Stimulated activated CD8-positive, alpha-beta memory T cell treated with anti-CD3 and anti-CD28 coated beads, Interleukin-12 subunit alpha, Interleukin-12 subunit beta, amount 100 ng/mL, for 4 hours (primary cell): ENCODE results near the gene ETS2.

ENCODE experiments used
- DNase-seq: peaks from one replicate; pipeline ENCODE4 v3.0.0-alpha.2; 2020; ENCODE audit warnings: low read depth

The ETS2 gene

DNA sequence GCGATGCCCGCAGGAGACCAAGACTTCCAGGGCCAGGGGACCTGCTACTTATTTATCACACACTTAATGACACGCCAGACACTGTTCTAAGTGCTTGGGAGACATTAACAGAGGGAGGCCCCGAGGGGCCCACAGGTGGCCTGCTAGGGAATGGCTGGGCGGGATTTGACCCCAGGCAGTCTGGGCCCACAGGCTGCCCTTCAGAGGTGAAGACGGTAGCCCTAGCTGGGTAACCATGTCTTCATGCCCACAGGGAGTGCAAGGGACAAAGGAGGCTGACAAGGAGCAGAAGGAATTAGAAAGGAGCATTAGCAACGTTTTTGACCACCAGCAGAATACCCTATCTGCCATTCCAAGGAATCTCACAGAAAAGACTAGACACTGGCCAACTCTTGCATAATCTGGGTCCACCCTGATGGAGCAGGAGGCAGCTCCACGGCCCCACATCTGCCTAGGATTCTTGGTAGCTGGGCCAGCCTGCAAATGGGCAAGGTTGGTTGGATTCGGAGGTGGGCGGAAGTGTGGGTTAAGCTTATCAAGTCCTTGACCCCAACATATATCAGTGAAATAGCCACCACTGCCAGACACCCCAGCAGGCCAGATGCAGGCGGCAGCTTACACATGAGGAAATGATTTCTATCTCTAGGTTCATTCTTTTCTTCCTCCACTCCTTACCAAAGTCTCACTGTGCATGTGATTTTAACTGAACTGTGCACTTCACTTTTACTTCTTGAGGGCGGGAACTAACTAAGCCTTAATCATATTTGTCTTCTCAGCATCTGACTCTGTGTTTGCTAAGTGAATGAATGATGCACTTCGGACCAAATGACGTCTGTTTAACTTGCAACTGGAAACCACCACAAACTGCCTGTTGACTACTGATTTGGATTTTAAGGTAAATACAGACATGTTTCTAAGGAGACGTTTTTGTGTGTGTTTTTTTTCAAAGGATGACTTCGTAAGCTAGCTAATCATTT lies 3.4 kb upstream of the ETS2 start:
- DNase-seq, result no peak

DNA sequence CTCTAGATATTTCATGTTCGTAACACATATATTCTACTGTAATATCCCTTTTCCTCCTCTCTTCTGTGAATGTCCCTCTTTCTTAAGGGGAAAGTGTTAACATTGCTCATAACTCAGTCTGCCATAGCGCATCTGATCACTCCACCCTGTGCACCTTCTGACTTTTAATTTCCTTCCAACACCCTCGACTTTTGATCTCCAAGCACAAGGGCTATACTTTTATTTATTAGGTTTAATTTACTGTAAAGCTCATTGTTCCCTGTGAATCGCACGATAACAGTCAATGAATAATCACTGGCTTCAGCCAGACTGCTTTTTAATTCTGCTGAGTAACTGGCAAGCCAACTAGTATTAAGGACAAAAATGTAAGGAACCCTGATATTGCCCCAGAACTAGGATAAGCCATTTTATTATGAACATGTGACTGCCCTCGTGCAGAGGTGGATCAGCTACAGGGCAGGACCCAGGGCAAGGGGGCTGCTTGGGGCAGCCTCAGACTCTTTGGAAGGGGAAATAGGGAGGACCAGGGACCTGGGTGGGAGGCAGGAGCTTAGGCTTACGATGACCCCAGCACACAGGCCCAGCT lies 2.6 kb upstream of the ETS2 start:
- no peak for DNase-seq

DNA sequence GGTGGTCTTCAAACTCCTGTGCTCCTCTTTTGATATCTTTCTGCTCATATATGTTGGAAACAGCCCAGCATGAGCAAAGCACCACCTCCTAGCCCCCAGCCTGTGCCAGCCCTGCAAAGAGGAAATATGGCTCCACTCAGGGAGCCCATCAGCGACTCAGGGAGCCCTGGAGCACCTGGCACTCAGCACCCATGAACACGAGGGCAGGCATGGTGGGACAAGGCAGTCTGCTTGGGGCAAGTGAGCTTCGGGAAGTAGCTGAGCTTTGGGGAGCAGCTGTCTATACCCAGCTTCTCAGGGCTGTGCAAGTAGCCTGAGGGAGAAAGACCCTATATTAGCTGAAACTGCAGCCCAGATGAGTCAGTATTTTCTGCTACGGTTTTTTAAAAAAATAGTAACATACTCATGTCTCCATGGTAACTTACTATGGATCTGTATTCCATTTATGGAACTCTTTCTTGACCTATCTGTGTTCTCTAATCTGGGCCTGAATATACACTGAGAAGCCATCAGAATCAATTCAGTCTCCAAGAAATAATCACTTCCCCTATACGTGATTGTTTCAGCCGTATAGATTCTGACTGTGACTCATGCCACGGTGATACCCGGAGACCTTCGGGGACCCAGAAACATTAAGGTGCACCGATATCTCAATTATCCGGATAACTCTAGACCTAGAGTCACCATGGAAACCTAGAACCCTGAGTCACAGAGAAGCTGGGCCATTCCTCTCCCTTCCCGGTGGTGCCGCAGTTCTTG lies 1.5 kb upstream of the ETS2 start:
- no peak for DNase-seq

DNA sequence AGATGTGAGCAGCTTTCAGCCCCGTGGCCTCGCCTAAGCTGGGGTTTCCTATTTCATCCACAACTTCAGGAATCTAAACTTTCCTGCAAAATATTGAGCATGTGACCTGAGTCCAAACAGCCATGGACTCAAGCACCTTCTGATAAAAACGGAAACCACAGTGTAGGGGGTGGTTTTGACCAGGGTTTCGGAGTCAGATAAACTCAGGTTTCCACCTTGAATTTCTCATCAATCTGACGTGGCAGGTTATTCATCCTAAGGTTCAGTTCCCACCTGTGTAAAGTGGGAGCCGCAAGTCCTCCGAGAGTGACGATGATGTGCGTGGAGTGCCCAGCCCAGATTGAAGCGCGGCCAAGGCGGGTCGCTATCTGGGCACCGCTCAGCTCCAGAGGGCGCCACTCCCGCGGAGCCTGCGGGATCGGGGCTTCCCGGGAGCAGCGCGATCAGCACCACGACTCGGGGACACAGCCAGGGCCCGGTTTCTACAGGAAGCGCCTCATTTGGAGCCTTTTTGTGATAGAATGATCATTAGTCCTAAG lies 871 bp upstream of the ETS2 start:
- DNase-seq, result peak; percentile 10

DNA sequence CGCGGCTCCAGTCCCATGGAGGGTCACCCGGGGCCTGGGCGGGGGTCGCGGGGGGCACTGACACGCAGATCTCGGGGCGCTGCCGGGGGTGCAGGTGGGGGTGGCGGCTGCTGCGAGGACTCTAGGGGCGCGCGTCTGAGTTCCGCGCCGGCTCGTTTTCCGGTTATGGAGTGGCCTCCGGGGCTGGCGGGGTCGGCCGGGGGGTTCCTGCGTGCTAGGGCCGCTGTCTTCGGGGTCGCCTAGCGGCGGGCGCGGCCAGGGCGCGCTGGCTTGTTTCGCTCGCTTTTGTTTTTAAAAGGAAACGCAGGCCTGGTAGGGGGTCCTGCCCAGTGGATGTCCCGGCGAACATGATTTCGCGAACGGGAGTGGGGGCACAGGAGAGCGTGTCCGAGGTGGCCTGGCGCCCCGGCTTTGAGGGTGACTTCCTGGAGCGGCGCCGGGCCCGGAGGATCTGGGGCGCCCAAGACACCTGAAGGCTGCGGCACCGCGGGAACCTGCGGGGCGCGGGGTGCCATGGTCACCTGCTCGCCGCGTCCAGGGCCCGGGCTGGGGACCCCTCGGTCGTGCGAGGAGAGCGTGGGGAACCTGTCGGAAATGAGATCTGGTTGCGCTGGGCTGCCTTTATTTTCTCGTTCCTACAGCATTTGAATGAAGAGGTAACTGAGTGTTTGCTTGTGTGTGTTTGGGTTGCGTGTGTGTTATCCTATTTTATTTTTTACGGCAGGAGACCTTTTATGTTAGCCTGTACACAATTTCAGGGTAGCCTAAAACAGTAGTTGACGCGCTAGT lies 618 bp downstream of the ETS2 start:
- DNase-seq, result peak; percentile 17

DNA sequence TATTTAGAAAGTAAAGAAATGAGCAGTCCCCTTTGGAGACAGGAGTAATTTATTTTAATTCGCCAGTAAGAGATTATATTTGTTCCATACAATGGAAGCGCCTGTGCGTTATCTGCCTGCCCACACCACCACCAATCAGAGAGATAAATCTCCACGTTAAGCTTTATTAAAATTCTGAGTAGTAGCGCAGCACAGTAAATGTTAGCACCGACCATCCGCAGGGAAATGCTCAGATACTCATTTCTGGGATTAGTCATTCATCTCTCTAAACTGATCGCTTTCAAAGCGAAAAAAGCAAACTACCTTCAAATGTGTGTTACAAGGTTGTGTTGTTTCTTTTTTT lies 1.2 kb downstream of the ETS2 start:
- no peak for DNase-seq

DNA sequence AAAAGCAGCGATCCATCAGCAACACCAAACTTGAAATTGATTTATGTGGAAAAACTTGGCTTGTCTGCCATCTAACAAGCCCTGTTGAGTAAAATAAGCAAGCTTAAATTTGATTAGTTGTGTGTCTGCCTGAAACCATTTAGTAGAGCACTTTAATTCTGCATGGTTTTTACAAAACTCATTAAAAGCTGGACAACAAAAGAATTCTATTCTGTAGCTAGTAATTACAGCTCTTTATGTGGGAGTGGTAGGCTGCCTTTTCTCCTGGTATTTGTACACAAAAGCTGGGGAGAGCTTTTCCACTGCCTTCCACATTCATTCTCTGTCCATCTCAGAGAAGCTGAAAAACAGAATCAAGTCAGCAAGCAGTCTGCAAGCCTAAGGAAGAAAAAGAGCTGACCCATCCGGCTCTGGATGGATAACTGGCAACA lies 1.7 kb downstream of the ETS2 start:
- DNase-seq, result no peak

DNA sequence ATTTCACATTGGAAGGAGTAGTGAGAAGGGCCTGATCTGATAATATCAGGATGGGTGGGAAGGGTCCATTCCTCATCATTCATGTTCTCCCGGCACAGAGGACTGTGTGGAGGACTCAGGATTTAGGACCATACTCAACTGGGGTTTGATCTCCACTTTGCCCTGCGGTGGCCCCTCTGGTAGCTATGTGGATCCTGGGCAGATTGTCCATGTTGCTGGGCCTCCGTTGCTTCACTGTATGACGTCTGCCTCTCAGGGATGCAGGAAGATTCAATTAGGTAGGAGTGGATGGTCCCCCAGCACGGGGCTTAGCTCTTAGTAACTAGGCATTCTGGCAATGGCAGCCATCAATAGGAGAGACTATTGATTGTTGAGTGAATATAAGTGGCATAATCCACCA lies 2.3 kb downstream of the ETS2 start:
- DNase-seq, result no peak

DNA sequence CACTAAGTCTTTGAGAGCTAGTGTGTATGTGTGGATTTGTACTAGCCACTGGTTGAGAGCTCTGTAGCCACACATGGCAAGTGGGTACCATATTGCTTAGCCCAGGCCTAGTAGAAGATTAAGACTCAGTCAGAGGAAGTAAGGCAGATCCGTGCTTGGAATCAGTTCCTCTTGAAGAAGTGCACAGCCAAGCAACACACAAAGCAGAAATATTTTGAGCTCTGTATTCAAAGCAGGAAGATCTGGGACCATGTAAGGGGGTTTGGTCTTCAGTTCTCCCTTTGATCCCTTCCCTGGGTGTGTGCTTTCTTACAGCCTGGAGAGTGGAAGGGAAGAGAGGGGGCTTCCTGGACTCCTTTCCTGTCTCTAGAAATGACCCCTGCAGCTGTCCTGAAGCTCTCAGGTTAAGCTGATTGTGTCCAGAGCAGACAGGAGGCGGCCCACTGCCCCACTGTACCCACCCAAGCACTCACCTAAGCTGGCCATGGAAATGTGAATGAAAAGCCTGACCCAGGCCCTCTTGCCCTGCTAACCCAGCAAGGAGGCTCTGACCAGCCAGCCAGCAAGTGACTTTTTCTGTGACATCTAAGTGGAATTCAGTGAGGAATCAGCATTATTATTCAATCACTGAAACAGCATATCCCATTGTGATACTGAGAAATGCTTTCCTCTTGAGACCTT lies 3.6 kb downstream of the ETS2 start:
- DNase-seq, result no peak

DNA sequence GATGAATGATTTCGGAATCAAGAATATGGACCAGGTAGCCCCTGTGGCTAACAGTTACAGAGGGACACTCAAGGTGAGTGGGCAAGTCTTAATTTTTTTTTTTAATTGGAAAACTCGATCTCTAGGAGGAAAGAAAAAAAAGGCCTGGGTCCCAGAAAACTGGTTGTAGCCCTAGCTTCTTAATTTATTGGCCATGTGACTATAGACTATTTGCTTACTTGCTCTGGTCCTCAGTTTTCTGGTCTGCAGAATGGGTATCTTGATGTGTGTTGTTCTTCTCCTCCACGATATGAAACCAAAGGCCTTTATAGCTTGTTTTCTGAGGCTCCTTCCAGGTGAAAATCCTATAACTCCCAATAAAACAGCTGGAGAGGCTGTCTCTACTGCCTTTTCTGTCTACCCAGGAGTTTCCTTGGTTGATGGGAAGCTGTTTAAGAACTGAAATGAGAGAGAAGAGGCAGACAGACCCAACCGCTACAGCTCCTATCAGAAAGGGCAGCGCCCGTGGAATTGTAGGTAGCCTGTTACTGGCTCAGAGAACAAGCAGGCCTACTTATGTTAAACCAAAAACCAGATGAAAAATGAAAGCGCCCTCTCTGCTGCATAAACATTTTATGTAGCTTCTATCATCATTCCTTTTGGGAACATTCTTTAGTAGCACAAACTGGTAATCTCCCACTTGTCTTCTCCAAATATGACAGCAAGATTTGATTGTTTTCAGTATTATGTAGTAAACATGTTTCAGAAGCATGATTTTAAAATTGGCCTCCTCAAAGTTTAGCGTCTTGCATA lies 4.5 kb downstream of the ETS2 start:
- DNase-seq, result no peak

DNA sequence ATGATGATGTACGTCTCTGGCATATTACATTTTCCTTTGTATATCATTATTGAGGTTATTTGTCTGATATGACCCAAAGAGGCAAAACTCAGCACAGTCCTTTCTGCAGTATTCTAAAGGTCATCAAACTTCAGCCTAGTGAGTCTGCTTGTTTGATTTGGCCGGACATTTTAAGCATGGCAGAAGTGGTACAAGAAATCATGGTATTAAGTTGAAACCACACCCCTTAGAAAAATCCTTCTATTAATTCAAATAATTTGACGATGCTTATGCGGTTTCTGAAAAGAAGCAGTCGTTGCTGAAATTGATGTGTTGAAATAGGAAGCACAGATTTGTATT lies 5.1 kb downstream of the ETS2 start:
- DNase-seq, result no peak

DNA sequence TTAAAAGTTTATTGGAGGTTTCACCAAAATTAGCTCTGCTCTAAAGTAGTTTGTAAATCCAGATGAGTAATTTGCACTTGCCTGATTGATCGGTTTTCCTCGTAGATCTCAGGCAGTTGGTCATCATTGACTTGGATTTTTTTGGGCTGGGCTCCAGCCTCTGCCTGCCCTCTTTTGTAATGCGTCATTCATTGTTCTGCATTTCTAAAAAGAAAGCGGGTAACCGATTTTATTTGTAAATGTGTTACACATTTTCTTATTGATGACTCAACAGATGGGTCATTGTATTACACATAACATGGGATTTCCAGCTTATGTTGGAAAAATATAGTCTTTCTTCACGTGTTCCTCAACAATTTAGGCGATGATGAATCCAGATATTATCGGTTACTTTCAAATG lies 5.5 kb downstream of the ETS2 start:
- no peak for DNase-seq

DNA sequence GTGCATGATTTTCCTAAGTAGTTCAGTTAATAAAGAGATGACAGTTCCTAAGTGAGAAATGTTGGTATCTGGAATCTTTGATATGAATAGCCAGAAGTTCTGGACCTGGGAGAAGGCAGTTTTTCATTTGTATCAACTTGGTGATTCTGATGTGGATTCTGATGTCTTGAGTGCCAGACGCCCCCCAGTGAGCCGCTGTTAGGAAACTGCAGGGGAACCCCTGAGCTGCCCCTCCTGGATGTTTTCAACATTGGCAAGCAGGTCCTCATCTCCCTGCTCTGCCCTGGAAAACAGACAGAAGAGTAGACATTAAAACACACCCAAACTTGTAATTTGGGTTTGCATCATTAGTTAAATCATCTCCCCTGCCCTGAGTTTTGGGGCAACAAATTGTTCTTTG lies 7.4 kb downstream of the ETS2 start:
- no peak for DNase-seq

DNA sequence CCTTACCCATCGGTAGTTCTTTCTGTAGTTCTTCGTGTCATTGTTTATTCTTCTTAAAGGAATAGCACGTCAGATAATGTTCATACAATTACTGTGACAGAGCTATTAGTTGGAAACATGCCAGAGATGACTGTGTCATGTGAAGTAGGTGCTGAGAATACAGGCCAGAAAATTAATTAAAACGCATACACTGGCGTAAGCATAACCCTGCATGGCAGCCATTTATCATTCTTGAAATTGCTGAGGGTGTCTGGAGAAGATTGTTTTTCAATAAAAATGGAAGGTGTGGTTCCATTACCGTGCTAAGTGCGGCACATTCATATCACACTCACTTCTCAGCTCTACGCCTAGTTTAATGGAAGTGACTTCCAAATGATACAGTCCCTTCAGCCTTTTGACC lies 7.8 kb downstream of the ETS2 start:
- DNase-seq, result no peak

DNA sequence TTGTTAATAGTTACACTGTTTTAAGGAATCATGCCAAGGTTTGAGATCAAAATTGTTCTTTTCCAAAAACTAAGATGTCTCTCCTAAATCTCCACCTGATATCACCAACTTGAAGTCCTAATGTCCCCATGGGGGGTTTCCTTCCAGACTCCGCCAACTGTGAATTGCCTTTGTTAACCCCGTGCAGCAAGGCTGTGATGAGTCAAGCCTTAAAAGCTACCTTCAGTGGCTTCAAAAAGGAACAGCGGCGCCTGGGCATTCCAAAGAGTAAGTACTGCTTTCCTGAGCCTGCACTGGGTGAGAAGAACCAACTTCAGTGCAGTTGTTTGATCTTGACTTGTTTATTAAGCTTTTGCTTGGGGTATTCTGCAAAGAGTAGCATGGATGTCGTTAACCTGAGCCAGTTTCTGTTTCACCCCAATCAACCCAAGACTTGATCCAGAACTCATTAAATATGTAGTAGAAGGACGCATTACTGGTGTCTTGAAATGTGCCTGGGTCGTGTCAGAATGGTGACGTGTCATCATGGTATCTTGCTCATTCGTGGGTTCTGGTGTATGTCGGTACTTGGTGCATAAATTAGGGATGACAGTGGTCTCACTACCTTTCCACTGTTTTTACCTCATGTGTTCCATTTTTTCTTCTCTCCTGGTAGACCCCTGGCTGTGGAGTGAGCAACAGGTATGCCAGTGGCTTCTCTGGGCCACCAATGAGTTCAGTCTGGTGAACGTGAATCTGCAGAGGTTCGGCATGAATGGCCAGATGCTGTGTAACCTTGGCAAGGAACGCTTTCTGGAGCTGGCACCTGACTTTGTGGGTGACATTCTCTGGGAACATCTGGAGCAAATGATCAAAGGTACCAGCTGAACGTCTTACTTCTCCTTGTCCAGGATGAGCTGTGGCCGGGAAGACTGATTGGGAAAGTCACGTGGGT lies 8.7 kb downstream of the ETS2 start:
- no peak for DNase-seq

DNA sequence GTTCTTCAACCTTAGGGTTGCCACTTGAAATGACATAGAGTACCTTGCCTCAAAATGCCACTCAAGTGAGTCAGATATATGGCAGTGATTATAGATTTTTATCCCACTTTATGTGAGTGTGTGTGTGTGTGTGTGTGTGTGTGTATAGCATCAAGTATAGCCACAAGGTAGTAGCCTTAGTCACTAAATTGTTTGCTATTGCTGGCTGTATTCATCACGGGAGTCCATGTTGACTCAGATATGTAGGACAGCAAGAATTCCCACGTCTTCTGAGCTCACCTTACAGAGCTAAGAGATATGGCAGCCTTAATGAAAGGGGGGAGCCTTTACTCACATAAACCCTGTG lies 9.3 kb downstream of the ETS2 start:
- no peak for DNase-seq

DNA sequence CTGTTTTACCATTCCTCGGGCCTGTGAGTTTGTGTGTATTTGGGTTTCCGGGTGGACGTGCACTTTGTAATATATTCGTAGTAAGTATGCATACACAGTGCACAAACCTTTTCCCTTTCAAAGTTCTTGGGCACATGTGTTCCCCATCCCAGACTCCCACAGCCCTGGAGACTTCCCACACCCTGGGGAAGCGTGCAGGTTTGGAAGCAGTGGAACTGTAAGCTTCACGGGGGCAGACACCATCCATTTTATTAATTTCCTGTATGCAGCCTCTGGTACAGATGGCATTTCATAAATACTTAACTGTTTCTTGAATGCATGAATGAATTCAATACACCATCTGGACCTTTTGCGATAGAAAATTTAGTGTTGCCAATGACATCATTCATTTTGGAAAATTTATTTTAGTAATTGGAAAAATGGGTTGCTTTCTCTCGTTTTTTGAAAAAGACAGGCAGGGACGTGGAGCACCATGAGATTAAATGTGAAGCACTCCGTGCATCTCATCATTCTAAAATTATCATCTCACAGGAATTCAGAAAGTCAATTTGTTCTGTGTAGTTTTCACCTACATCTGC lies 10.8 kb downstream of the ETS2 start:
- no peak for DNase-seq

DNA sequence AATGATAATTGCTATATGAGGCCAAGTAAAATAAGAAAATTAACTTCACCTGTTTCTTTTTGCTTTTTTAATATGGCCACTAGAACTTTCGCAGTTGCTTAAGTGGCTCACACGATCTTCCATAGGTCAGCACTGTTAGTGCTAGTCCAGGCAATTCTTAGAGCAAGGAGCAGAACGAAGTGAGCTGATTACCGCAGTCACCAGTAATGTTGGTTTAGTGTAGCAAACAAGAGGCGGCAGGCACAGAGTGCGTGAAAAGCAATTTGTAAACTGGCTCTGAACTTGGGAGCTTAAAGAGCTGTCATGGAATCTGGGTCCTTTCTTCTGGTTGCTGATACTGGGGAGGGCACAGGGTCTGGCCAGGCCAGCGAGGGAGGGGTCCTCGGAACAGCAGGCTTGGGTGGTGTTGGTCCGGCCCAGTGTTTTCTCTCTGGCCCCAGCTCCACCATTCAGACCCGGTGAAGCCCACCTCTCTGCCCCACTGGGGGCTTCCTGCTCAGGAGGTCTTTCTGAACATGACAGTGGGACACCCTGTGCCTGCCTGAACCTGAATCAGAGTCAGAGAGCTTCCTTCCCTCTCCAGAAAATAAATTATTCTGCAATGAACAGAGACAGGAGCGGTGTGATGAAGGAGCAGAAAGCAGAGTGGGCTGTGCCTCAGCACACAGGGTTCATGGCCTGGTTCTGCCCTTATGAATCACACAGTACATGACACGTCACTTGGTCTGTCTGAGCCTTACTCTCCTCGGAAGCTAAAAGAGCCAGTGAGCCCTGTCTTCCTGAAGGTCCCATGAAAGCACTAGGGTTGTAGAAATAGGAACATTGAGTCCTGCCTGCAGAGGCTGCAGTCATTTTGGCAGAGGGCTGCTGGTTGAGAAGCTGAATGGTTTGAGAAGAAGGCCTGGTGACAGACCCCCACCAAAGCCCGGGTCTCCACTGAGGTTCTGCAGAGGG lies 11.9 kb downstream of the ETS2 start:
- no peak for DNase-seq
